CD4-positive, alpha-beta T cell treated with Interleukin-15 for 4 hours (primary cell): ENCODE data around the gene CHTOP.

Experiments
- DNase-seq: peaks from one replicate; pipeline ENCODE4 v3.0.0-alpha.2; 2020; ENCODE audit warnings: low spot score

The CHTOP gene

DNA sequence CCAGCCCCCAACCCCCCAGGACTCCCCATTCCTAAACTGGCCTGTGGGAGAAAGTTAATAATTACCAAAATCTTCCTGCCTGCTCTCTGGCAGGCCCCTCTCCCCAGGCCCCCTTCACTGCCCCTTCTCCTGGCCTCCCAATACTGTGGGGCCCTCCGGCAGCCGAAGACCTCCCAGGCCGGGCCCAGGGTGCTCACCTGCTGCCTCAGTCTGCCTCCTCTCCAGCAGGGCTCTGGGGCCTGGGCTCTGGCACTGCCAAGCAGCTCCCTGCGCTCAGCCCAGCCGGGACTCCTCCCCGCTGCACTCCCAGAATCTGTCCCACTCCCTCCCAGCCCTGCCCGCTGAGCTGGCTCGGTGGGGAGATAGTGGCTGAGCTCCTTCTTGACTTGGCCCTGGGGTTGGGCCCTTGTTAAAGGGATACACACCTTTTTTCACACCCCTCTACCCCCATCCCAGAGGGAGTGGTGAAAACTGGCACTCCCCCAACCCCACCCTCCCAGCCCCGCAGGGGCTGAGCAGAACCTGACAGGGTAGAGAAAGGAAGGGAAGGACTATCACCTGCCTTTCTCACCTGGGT is 21.0 kb upstream of the CHTOP start, which contains the start of gene S100A16:
TSS of gene S100A16 (minus strand) at position 383 of the 577 bp plus-strand sequence. CDS start 4,986 bp downstream, outside the sequence.
- DNase-seq = no peak

DNA sequence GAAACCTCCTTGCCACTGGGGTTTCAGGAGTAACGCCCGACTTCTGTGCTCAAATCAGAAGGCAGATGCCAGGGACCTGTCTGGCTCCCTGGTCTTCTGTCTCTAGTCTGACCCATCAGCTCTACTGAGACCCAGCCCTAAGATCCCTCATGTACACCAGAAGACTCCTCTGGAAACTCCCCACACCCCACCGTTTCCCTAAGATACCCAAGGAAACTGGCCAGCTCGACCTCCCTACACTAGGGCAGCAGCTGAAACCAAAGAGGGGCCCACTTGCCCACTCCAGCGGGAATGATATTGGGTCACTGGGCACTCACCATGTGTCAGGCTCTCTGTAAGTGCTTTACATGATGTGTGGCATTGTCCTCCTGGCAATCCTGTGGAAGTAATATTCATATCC is 20.5 kb upstream of the CHTOP start:
- no peak for DNase-seq

DNA sequence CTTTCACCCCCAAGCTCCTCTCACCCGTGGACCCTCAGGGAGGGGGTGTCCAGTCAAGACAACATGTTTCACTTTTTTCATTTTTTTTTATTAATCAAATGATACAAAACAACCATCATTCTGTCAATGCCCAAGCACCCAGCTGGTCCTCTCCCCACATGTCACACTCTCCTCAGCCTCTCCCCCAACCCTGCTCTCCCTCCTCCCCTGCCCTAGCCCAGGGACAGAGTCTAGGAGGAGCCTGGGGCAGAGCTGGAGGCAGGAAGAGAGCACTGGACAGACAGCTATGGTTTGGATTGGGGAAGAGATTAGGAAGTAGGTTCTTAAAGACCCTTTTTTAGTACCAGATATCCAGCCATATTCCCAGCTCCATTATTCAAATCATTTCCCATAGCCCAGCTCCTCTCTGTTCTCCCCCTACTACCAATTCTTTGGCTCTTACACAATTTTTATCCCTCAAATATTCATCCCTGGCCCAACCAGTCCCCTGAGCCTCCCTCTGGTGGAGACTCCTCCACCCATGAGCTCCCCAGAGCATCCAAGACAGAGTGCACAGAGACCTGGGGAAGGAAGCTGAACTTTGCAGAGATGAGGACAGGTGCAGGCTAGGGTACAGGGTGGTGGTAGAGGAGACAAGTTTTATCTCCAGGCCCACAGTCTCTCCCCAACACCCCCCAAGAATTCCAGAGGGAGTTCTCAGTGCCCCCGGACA is 19.5 kb upstream of the CHTOP start:
- no peak for DNase-seq

DNA sequence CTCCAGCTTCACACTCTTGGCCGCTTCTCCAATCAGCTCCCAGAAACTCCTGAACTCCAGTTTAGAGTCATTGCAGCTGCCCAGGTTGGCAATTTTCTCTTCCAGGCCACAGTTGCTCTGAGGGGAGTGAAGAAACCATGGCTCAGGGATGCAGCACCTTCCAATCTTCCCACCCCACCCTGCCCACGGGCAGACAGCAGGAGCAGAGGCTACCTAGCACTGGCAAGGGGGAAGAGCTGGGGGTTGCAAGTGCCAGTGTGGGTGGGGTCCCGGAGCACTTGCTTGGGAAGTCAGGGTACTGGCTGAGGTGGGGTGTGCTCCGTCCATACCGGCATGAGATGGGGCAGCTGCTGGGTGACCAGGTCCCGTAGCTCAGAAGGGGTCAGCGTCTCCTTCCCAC is 19.0 kb upstream of the CHTOP start:
- DNase-seq = no peak

DNA sequence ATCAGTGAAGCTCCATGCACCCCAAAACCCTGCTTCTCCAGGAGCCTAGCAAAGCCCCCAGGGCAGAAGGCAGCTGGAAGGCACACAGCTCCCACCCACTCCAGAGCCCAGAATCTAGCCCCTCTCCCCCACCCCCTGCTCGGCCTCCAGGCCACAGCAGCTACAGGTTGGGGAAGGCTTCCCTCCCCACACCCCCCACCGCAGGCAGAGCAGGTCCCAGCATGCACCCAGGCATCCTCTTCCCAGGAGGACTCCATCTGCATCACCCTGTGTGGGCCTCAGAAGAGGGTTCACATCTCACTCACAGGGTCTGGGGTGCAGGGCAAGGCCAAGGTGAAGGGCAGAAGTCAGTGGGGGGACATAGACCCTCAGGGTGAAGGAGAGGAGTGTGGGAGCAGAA is 18.5 kb upstream of the CHTOP start:
- no peak for DNase-seq

DNA sequence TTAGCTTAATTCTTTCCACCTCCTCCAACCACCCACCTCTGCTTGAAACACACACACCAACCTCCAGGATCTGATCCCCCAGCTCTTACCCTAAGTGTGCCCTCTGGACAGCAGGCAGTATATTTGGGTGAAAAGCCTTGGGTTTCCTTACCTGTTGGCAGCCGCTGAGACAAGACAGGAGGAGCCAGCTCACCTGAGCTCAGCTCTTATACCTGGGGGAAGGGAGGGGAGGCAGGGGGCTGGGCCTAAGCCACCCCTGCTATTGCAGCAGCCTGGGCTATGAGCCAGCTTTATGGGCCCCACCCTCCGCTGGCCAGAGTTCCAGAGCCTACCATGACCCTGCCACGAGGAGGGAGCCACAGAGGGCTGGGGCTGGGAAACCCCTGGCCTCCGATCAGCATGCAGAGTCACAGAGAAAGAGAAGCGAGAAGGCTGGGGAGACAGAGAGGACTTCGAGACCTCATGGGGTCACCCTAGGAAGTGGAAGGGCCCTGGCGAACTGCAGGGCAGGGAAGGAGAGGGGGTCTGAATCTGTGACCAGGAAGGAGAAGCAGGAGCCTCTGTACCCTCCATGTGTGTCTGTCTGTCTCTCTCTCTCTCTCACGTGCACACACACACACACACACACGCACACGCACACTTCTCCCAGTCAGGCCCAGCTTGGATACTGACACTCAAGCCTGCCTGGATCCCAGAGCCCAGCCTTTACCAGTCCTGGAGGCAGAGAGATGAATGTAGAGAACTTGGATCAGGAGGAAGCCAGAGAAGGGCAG is 17.5 kb upstream of the CHTOP start, which contains the start of gene S100A14:
TSS of gene S100A14 (minus strand) at position 182 of the 773 bp plus-strand sequence. CDS start 467 bp downstream, outside the sequence.
- DNase-seq = no peak

DNA sequence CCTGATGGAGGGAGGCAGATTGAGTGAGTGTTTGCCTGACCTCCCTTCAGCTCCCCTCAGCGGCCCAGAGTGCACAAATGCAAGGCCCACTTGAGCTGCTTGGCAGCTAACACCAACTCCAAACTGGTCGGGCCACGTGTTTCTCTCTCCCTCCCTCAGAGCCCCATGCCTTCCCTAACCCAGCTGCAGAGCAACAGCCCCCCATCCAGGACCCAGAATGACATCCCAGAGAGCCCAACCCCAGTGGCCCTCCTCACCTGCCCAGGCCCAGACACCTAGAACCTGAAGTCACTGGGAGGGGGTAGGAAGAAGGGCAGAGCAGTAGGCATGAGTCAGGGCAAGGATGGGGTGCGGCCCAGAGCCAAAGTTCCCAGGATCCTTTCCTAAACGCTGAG is 17.0 kb upstream of the CHTOP start:
- DNase-seq = no peak

DNA sequence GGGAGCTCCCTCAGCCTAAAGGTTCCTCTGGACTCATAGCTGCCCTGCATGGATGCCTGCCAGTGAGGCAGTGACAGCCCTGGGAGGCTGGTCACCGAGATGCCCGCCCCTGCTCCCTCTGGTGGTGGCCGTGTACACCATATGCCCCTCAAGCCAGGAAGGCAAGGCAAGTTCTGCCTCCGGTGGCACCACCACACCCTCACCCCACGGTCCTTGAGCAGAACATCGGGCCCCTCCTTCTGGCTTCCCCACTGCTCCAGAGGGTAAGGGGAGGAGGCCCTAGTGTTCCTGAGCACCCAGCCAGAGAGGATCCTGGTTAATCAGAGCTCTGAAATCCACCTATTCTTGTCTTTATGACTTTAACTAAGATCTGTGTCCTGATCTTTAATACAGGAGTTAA is 16.2 kb upstream of the CHTOP start:
- DNase-seq = peak; percentile 62

DNA sequence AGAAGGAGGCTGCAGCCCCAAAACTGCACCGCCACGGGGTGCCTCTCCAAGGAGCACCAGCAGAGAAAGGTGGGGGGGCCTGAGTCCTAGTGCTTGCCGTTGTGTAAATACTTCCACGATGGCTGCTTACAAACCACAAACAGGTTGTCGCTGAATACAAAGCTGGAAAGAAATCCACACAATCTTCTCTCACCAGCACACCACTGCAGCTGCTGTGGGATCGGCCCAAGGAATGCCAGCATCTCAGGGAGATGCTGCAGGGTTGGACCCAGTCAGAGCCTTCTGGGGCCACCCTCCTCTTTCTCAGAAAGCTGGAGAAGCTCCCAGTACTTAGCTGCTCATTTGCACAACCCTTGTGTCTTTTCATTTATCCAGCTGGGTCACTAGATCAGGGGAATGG is 14.7 kb upstream of the CHTOP start:
- DNase-seq = no peak

DNA sequence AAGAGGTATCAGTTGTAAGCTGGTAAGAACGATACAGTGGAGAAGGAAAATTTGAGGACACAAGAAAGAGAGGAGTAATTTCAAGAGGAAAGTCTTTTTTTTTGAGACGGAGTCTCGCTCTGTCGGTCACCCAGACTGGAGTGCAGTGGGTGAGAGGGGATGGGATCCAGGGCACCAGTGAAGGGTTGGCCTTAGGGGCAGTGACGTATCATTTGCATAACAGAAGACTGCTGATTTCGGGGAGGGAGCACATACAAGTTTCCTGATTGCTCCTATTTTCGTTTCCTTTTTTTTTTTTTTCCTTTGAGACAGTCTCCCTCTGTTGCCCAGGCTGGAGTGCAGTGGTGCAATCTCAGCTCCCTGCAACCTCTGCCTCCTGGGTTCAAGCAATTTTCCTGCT is 10.8 kb upstream of the CHTOP start:
- DNase-seq = no peak

DNA sequence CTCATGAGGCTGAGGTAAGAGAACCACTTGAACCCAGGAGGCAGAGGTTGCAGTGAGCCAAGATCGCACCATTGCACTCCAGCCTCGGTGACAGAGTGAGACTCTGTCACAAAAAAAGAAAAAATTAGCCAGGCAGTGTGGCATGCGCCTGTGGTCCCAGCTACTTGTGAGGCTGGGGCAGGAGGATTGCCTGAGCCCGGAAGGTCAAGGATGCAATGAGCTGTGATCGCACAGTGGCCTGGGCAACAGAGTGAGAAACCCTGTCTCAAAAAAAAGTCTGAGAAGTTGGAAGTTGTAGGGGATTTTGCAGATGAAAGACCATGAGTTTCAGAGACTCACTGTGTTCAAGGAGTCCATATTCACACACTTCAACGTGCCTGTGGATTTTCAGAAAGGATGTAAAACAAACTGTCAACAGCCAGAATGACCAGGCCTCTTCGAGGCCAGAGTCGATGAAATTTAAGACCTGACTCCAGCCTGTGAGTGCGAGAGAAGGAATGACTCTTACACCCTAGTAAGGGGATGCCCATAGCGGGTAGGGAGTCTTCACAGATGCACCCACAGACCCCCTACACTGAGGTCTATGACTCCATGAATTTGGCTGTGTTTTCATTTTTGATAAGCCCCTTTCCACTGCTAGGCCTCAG is 8.8 kb upstream of the CHTOP start:
- no peak for DNase-seq

DNA sequence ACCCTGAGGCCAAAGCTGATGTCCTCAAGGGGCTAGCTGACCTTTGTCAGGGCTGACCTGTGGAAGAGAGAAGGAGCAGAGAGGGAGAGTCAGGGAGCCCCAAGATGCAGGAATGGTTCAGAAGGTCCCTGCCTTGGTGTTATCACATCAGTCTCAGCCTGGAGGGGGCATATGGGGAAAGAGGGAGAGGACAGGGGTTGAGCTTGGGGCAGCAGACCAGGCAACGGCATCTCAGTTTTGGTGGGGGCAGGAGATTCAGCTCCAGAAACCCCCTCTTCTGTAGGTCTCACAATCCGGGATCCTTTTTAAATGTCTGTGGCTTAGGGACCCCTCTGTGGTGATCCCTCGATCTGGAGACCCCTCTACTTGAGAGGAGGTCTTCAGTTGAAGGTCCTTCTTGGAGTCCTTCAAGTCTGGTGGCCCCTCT is 7.4 kb upstream of the CHTOP start:
- DNase-seq = no peak

DNA sequence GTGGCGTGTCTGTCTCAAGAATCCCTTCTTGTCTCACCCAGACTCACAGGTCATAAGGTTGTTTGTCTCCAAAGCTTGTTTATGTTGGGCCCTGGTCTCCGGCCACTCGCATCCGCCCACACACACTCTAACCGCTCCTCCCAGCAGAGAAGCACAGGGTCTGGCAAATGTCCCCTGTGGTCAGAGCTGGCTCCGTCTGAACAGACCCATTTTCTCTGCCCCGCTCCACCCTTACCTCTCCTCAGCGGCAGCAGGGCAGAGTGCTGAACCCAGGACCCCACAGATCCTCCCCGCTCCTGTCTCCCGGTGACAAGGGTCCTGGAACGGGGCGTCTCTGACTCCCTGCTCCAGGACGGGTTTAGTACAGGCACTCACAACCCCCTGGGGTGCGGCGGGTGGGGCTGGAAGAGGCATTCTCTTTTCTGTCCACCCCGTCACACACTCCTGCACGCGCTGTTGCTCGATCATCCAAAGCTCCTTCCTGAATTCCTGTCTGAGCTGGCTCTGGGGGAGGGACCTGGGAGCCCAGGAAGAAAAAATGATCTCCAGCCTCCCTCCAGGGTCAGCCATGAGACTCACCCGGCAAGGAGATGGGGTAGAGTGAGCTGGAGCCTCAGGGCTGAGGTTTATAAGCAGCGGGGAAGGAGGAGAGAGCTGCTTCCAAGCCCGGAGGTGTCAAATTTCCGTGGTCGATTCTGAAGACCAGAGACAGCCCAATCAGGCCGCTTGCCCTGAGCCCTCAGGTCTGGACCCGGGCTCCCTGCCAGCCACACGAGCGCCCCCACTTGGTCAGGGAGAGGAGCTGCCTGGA is 6.8 kb upstream of the CHTOP start, which contains the start of gene S100A13:
TSS of gene S100A13 (minus strand) at position 602 of the 811 bp plus-strand sequence. CDS start 1,033 bp downstream, outside the sequence.
- DNase-seq = no peak

DNA sequence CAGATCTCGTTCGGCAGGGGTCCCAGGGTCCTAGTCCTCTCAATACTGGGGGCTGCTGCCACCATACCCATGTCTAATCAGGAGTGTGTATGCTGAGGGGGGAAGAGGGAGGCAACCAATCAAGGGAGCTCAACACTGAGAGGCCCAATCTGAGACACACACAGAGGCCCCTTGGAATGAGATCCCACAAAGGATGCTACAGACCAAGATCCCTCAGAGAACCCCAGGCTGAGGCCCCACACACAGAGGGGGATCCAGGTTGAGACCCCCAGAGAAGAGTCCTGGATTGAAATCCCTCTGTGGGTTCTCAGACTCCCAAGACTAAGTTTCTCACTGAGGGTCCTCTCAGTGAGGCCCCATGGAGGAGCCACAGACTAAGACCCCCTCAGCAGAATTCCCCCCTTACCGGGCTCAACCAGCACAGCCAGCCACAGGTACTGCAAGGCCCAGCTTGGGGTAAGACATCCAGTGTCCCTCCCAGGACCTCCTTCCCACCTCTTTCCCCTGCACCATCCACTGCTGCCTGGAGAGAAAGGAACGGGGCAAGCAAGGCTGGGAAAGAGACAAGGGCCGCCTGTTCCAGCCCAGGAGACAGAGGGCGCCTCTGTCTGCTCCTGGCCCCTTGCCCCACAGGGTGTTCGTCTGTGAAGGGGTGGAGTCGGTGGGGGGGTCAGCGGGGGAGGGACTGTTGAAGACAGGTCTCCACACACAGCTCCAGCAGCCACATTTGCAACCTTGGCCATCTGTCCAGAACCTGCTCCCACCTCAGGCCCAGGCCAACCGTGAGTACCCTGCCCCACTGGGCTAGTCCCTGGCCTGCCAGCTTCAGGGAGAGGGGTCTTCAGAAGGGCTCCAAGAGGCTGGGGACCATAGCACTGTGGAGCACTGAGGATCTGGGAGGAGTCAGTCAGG is 5.9 kb upstream of the CHTOP start, which contains the start of gene S100A1:
TSS of gene S100A1 (plus strand) at position 720 of the 912 bp plus-strand sequence. CDS start 2,088 bp downstream, outside the sequence.
- no peak for DNase-seq

DNA sequence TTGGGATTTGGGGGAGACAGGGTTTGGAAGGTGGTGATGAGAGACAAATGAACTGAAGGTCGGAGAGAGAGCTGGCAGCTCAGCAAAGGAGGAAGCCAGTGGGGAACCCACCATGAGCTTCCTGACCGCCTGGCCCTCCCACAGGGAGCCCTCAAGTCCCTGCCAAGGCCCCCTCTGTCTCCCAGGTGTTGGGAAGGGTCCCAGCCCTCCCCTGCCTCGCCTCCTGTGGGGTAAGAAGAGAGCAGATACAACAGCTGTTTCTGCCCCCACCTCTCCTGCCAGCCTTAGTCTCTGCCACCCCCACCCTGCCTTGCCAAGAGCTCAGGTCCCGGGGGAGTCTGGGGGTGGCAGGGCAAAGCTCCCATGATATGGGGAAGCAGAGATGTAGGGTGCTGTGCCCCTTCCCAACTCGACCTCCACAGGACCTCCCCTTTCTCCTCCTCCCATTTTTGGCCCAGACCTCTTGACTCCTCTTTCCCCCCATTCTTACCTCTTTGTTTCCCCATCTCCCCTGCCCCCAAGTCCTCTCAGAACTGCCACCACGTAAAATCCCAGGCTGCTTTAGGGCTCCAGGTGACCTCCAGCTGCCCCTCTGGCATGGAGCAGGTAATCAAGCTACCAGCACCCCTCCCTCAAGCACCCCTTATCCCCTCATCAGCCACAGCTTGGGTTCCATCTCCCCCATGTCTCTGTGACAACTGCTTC is 5.1 kb upstream of the CHTOP start:
- DNase-seq = no peak

DNA sequence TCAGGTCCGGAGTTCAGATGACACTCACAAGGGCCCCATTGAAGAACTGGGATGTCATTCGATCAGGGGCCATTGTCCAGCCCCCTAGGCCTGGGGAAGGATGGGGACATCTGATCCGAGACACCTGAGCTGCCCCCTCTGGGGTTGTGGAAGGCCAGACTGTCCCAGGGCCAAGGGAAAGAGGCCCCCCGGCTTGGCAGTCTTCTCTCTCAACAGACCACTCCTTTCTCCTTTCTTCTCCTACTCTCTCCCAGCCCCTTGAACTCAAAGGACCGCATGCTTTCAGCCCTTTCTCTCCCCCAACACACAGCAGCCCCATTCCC is 4.6 kb upstream of the CHTOP start:
- no peak for DNase-seq

DNA sequence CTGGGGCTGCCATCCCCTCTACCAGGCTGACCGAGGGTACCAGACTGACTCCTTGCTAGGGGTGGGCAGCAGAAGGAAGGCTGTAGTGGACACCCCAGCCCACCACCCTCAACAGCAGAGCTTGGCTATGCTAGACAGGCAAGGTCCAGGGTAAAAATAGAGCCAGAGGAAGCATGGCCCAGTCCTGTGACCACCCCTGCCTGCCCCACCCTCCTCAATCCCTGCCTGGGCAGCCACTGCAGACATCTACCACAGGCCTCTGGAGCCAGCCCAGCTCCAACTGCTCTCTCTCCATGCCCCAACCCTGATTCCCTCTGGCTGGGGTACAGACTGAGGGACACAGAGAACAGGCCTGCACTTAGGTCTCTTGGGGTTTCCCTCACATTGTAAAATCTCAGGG is 3.9 kb upstream of the CHTOP start:
- no peak for DNase-seq

DNA sequence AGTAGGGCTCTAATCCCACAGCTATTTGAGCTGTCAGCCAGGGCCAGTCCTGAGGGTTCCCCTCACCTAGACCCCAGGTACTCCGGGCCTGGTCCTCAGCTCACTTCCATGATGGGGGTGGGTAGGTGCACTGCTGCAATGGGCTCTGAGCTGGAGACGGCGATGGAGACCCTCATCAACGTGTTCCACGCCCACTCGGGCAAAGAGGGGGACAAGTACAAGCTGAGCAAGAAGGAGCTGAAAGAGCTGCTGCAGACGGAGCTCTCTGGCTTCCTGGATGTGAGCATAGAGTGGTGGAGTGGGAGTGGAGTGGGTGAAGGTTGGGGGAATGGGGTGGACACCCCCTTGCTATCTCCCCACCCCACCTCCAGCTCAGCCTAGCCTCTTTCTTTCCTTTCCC is 3.5 kb upstream of the CHTOP start:
- no peak for DNase-seq
